Astrocyte (in vitro differentiated cells and primary cell): Measurements from ENCODE around the gene FRMD6. TPM values are rescaled to one million over a fixed set of nuclear protein-coding genes. Genes with fewer than 3 reads are reported as not detected.

ENCODE experiments used
- DNase-seq: peaks from one replicate; pipeline ENCODE4 v3.0.0-alpha.2; 2010; ENCODE audit warnings: low read depth
- FAIRE-seq: peaks from 2 replicates; lab custom pipeline; 2011; peaks lifted over from hg19 to GRCh38; lab: Jason Lieb, UNC
- H2AFZ ChIP-seq: 2 replicates; pipeline ENCODE4 v1.6.0; 2012; ENCODE audit warnings: low read depth, low read length, inconsistent platforms
- H3K27ac ChIP-seq: 2 replicates; pipeline ENCODE4 v1.5.1; 2011; ENCODE audit warnings: low read depth, low read length, inconsistent platforms
- H3K27me3 ChIP-seq: 2 replicates; pipeline ENCODE4 v1.6.0; 2011; ENCODE audit warnings: low read length, inconsistent platforms; ENCODE audit not compliant: insufficient read depth
- H3K36me3 ChIP-seq: 2 replicates; pipeline ENCODE4 v1.5.1; 2011; ENCODE audit warnings: low read length, inconsistent platforms; ENCODE audit not compliant: insufficient read depth
- H3K4me1 ChIP-seq: 2 replicates; pipeline ENCODE4 v1.5.1; 2011; ENCODE audit warnings: low read length, inconsistent platforms; ENCODE audit not compliant: insufficient read depth
- H3K4me2 ChIP-seq: 2 replicates; pipeline ENCODE4 v1.6.0; 2012; ENCODE audit warnings: low read length, inconsistent platforms
- H3K4me3 ChIP-seq: 2 replicates; pipeline ENCODE4 v1.5.1; 2011; ENCODE audit warnings: low read depth, mild to moderate bottlenecking, low read length, inconsistent platforms; ENCODE audit not compliant: insufficient read depth
- H3K79me2 ChIP-seq: 2 replicates; pipeline ENCODE4 v1.6.0; 2012; ENCODE audit warnings: mild to moderate bottlenecking, low read length, inconsistent platforms; ENCODE audit not compliant: insufficient read depth
- H3K9ac ChIP-seq: 2 replicates; pipeline ENCODE4 v1.6.0; 2012; ENCODE audit warnings: mild to moderate bottlenecking, low read length, inconsistent platforms
- H3K9me3 ChIP-seq: 2 replicates; pipeline ENCODE4 v1.5.1; 2012; ENCODE audit warnings: low read depth, mild to moderate bottlenecking, low read length, inconsistent platforms; ENCODE audit not compliant: insufficient read depth
- H4K20me1 ChIP-seq: 2 replicates; pipeline ENCODE4 v1.6.0; 2012; ENCODE audit warnings: low read length, inconsistent platforms; ENCODE audit not compliant: insufficient read depth
- H3K27ac Mint-ChIP-seq: one replicate; pipeline ENCODE4 v1.8.0; 2021; ENCODE audit warnings: mild to moderate bottlenecking, mixed read lengths; ENCODE audit not compliant: unreplicated experiment
- H3K27me3 Mint-ChIP-seq: one replicate; pipeline ENCODE4 v1.8.0; 2021; ENCODE audit warnings: low read depth, mixed read lengths; ENCODE audit not compliant: unreplicated experiment
- H3K36me3 Mint-ChIP-seq: one replicate; pipeline ENCODE4 v1.8.0; 2021; ENCODE audit warnings: low read depth, mixed read lengths; ENCODE audit not compliant: unreplicated experiment
- H3K4me1 Mint-ChIP-seq: one replicate; pipeline ENCODE4 v1.8.0; 2021; ENCODE audit warnings: low read depth, mixed read lengths; ENCODE audit not compliant: unreplicated experiment
- H3K4me3 Mint-ChIP-seq: one replicate; pipeline ENCODE4 v1.8.0; 2021; ENCODE audit warnings: mild to moderate bottlenecking, moderate library complexity, mixed read lengths; ENCODE audit not compliant: unreplicated experiment
- H3K9me3 Mint-ChIP-seq: one replicate; pipeline ENCODE4 v1.8.0; 2021; ENCODE audit warnings: mild to moderate bottlenecking, mixed read lengths; ENCODE audit not compliant: unreplicated experiment
- CTCF ChIP-seq: IDR thresholded peaks from 2 replicates; pipeline ENCODE4 v1.5.1; 2011; ENCODE audit warnings: low read depth, mild to moderate bottlenecking, inconsistent platforms, low read length, moderate library complexity; ENCODE audit not compliant: insufficient read depth
- EZH2 ChIP-seq: IDR thresholded peaks from 2 replicates; pipeline ENCODE4 v1.6.1; 2012; ENCODE audit warnings: mild to moderate bottlenecking, low read length, inconsistent platforms; ENCODE audit not compliant: insufficient read depth
- total RNA-seq: library from RNA; stranded (reverse); gene quantifications from 2 replicates; pipeline ENCODE4 v1.2.1, GENCODE V29; 2021

Gene FRMD6
- total RNA-seq, 1 donor from 2014 or later: 492 TPM

DNA sequence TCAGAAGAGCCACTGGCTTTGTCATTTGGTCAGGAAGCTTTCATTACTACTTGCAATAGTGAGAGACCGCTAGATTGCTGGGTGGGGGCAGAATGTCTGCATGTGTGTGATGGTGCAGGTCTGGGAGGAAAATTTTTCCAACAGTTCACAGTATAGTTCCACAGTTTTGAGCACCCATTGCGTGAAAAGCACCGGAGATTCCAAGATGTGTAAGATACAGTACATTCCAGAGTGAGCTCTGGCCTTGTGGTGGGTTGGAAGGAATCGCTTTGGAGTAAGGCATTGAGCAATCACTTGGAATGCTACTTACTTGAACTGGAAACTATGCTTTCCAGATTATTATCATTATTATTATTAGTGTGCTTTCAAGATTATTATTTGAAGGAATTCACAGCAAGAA lies 47.6 kb upstream of the FRMD6 start:
- H3K4me1 ChIP-seq: peaks cover 20% of the 10 kb centered on the region
- TF ChIP-seq CTCF: no peak
- no peak for TF ChIP-seq EZH2
- no peak overlapping the region for H2AFZ ChIP-seq
- H3K36me3 ChIP-seq: no peaks in the 10 kb centered on the region
- H3K9me3 ChIP-seq: no peaks in the 10 kb centered on the region
- Mint-ChIP-seq H3K36me3 (peaks cover 6% of the 10 kb centered on the region), H3K27ac (peak overlapping the region; percentile 75), H3K27me3 (no peaks in the 10 kb centered on the region), H3K4me3 (no peak overlapping the region), H3K9me3 (no peaks in the 10 kb centered on the region), H3K4me1 (peaks cover 55% of the 10 kb centered on the region)
- peak overlapping the region; percentile 42 for H3K9ac ChIP-seq
- H3K27me3 ChIP-seq: no peaks in the 10 kb centered on the region
- no peaks in the 10 kb centered on the region for H3K79me2 ChIP-seq
- no peaks in the 10 kb centered on the region for H4K20me1 ChIP-seq
- H3K4me2 ChIP-seq: peak overlapping the region; percentile 40
- H3K4me3 ChIP-seq: no peak overlapping the region
- H3K27ac ChIP-seq: peak overlapping the region; percentile 75
- FAIRE-seq (peak; percentile 63), DNase-seq (peak; percentile 96)

DNA sequence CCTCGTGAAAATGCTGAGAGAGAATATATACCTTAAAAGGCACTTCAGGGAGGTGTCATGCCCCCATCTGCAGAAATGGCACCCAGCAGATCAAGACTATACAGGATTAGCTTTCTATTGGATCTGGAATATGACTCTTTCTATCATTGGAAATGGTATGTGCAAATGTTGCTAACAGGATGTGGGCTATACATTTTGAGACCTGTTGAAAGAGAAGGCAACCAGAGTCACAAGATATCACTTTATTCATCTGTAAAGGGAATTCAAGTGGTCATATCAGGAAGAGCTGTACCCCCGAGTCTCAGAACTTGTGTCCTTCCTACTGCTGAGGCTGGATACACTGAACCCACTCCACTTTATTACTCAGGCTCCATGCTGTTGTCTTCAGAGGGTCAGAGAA lies 46.1 kb upstream of the FRMD6 start:
- Histone ChIP-seq H3K27me3 (no peaks in the 10 kb centered on the region), H4K20me1 (no peaks in the 10 kb centered on the region), H3K9ac (no peak overlapping the region), H3K4me1 (peaks cover 30% of the 10 kb centered on the region), H3K36me3 (no peaks in the 10 kb centered on the region), H3K9me3 (no peaks in the 10 kb centered on the region), H3K27ac (no peak overlapping the region), H3K4me3 (no peak overlapping the region), H3K79me2 (no peaks in the 10 kb centered on the region), H2AFZ (no peak overlapping the region), H3K4me2 (no peak overlapping the region)
- Mint-ChIP-seq H3K4me1 (peaks cover 52% of the 10 kb centered on the region), H3K36me3 (peaks cover 6% of the 10 kb centered on the region), H3K4me3 (no peak overlapping the region), H3K27ac (no peak overlapping the region), H3K9me3 (no peaks in the 10 kb centered on the region), H3K27me3 (no peaks in the 10 kb centered on the region)
- TF ChIP-seq EZH2: no peak
- TF ChIP-seq CTCF: no peak
- DNase-seq (no peak), FAIRE-seq (no peak)

DNA sequence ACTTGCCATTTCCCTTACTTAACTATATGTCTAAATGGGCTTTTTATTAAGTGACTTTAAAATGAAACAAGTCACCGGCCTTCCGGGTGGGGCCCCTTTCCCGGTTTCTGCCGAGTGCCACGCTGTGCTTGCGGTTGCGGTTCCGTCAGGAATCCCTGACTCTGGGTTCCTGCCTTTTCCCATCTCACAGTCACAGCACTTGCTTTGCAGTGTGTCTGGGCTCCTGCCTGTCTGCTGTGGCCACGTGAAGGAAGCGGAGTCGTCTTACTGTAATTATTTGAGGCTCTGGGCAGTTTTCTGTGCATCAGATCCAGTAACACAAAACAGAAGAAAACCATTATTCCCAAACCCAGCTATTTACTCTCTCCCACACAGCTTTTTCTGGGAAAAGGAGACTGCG lies 44.0 kb upstream of the FRMD6 start:
- Mint-ChIP-seq H3K27me3 (no peaks in the 10 kb centered on the region), H3K4me1 (peaks cover 55% of the 10 kb centered on the region), H3K9me3 (no peaks in the 10 kb centered on the region), H3K4me3 (peak overlapping the region; percentile 64), H3K36me3 (peaks cover 6% of the 10 kb centered on the region), H3K27ac (peak overlapping the region; percentile 73)
- H3K79me2 ChIP-seq: no peaks in the 10 kb centered on the region
- H3K27ac ChIP-seq: no peak overlapping the region
- no peaks in the 10 kb centered on the region for H3K27me3 ChIP-seq
- FAIRE-seq (no peak), DNase-seq (no peak)
- no peaks in the 10 kb centered on the region for H3K9me3 ChIP-seq
- no peak overlapping the region for H3K4me2 ChIP-seq
- H3K9ac ChIP-seq: peak overlapping the region; percentile 17
- H4K20me1 ChIP-seq: no peaks in the 10 kb centered on the region
- H2AFZ ChIP-seq: no peak overlapping the region
- H3K4me1 ChIP-seq: peaks cover 32% of the 10 kb centered on the region
- H3K4me3 ChIP-seq: no peak overlapping the region
- TF ChIP-seq EZH2 (no peak), CTCF (no peak)
- H3K36me3 ChIP-seq: no peaks in the 10 kb centered on the region
